CD4-positive, alpha-beta T cell treated with Interleukin-10 for 1 hour (primary cell): ENCODE measurements around the gene SPDEF.

Experiments
- DNase-seq: peaks from one replicate; pipeline ENCODE4 v3.0.0-alpha.2; 2020

Gene SPDEF

GRCh38 chr6:34525431-34526175 lies 30.5 kb downstream of the SPDEF start:
- no peak for DNase-seq

- DNase-seq, result no peak
These were observed 31.2 kb downstream of the SPDEF start for GRCh38 chr6:34524971-34525370.

DNA sequence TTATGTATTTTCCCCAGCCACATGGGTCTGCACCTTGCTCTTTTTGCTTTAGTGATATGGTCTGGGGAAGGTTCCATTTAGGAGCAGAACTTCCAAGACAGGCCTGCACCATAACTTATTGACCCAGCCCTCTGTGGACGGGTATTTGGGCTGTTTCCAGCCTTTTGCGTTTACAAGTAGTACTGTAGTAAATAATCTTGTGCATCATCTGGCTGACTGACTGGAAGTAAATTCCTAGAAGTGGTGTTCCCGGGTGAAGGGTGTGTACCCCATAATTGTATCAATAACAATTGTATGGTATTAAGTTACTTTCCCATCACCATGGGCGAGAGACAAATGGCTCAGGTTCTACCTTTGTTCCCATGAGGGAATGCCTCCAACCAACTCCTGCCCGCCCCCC lies 31.6 kb downstream of the SPDEF start:
- DNase-seq, result no peak

- no peak for DNase-seq
These were observed 32.5 kb downstream of the SPDEF start for GRCh38 chr6:34523441-34524206.

DNA sequence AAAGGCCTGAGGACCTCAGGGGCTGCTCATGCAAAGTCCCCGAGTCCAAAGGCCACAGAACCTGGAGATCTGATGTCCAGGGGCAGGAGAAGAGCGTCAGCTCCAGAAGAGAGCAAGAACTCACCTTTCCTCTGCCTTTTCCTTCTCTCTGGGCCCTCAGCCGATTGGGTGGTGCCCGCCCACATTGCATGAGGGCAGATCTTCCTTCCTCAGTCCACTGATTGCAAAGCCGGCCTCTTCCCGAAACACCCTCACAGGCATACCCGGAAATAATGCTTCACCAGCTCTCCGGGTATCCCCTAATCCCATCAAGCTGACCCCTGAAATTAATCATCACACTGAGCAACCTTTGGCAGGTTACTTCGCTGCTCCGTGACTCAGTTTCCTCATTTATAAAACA lies 33.4 kb downstream of the SPDEF start:
- DNase-seq, result no peak

GRCh38 chr6:34521463-34522285 lies 34.5 kb downstream of the SPDEF start:
- DNase-seq, result no peak

GRCh38 chr6:34520645-34521462 lies 35.3 kb downstream of the SPDEF start:
- DNase-seq, result no peak

GRCh38 chr6:34519971-34520644 lies 36.0 kb downstream of the SPDEF start:
- DNase-seq, result no peak

GRCh38 chr6:34518669-34519365 lies 37.3 kb downstream of the SPDEF start:
- no peak for DNase-seq

GRCh38 chr6:34517966-34518365 lies 38.2 kb downstream of the SPDEF start:
- DNase-seq, result no peak

GRCh38 chr6:34517461-34517881 lies 38.7 kb downstream of the SPDEF start:
- no peak for DNase-seq

GRCh38 chr6:34516391-34517324 lies 39.5 kb downstream of the SPDEF start:
- no peak for DNase-seq

- no peak for DNase-seq
These were observed 40.4 kb downstream of the SPDEF start for GRCh38 chr6:34515473-34516387.

- no peak for DNase-seq
These were observed 41.3 kb downstream of the SPDEF start for GRCh38 chr6:34514593-34515472.

DNA sequence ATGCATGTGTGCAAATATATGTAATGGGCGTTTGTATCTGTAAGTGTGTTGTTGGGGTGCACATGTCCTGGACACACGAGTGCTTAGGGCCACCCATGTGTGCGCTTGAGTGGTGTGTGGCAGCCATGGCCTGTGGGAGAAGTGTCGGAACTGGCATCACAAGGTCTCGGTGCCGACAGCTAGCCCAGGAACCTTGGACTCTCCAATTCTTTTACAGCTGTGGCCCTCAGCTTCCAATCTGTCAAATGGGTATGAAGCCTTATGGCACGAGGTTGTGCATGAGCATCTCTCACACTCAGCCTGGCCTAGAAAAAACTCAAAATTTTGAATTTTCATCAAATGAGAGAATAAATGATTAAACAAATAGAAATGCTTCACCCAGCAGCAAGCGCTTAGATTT lies 42.0 kb downstream of the SPDEF start:
- DNase-seq, result no peak

- no peak for DNase-seq
These were observed 42.5 kb downstream of the SPDEF start for GRCh38 chr6:34513646-34514045.

- no peak for DNase-seq
These were observed 43.4 kb downstream of the SPDEF start for GRCh38 chr6:34512738-34513115.
